ENCODE measurements around the gene TMEM17.

Gene TMEM17

DNA sequence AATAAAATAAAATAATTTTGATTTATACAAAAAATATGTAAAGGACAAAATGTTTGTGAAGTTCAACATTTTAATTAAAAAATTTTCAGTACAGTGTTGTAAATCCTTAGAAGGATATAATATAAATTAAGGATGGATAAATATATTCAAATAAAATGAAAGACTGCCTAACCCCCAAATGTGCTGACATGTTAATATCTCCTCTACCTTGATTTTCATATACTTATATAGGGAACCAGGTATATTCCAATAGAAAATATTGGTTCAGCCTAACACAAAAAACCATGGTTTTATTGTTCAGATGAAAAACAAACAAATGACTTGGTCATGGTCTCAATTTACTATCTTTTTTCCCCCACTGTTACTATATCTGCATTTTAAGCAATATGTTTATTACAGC is 7.3 kb downstream of the TMEM17 start:
- no peak overlapping the region for H3K4me3 ChIP-seq (ENCODE audit: low read length)
- TF ChIP-seq ZNF274 (IDR thresholded peaks at IDR 0.05; ENCODE audit: low read depth, low read length): no peak

DNA sequence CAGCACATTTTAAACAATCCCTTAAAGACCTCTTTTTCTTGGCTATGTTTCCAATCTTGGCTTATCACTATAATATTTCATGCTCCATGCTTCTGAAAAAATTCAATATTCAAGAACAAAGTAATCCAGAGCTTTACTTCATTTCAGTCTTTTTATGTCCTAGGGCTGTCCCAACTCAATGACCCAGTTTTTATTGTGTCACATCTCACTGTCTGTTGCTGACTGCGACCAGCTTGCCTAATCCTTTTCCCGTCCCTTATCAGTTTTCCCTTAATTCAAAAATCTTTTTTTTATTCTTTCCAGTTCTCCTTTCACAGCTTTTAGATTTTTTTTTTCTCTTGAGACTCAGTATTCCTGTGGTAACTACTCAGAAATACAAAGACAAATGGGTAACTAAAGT is 10.2 kb downstream of the TMEM17 start:
- TF ChIP-seq ZNF274 (IDR thresholded peaks at IDR 0.05; ENCODE audit: low read depth, low read length): no peak
- H3K4me3 ChIP-seq (ENCODE audit: low read length): no peak overlapping the region

- no peak overlapping the region for H3K4me3 ChIP-seq (ENCODE audit: low read length)
- TF ChIP-seq ZNF274 (IDR thresholded peaks at IDR 0.05; ENCODE audit: low read depth, low read length): no peak
These were observed 13.9 kb downstream of the TMEM17 start for GRCh38 chr2:62492048-62492447.

DNA sequence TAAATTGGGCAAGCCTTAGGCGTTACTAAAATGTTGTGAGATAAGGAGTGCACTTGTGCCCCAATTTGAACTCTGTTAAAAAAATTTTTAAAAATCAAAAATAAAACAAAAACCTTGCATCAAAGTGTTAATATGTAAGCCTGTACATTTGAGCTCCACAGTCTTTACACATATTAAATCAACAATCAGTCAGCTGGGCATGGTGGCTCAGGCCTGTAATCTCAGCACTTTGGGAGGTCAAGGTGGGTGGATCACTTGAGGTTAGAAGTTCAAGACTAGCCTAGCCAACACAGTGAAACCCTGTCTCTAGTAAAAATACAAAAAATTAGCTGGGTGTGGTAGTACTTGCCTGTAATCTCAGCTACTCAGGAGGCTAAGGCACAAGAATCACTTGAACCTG is 16.3 kb downstream of the TMEM17 start:
- H3K4me3 ChIP-seq (ENCODE audit: low read length): no peak overlapping the region
- no peak for TF ChIP-seq ZNF274 (IDR thresholded peaks at IDR 0.05; ENCODE audit: low read depth, low read length)

DNA sequence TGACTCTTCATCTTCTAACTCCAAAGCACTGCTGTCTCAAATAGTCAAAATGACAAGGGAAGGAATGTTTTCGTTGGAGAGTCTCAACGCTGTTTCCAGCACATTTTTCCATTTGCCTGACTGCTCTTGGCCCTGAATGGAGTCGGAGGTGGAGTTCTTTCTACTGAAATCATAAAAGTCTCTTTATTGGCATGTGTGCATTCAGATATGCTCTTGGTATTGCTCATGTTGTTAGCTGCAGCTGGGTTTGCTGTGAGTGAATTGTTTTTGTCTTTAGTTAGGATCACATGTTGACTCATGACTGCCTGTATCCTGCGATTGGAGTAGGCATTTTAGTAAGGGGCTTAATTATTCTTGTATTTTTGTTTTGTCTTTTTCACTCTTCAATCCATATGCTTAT is 16.8 kb downstream of the TMEM17 start:
- no peak for TF ChIP-seq ZNF274 (IDR thresholded peaks at IDR 0.05; ENCODE audit: low read depth, low read length)
- H3K4me3 ChIP-seq (ENCODE audit: low read length): no peak overlapping the region

DNA sequence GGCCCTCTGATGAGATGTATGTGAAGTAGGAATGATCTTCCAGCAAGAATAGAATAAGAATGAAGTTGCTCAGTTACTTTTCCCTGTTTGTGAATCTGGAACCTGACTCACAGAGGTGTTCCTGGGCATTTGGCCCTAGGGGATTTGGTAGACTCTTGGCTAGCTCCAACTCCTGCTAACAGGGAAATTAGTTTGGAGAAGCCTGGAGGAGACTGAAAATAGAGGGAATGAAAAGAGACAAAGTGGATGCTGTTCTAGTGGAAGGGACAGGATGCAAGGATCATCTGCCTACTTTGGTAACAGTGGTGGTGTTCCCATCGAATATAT is 19.6 kb downstream of the TMEM17 start:
- TF ChIP-seq ZNF274 (IDR thresholded peaks at IDR 0.05; ENCODE audit: low read depth, low read length): no peak
- H3K4me3 ChIP-seq (ENCODE audit: low read length): no peak overlapping the region

GRCh38 chr2:62485761-62486438 is 20.1 kb downstream of the TMEM17 start:
- TF ChIP-seq ZNF274 (IDR thresholded peaks at IDR 0.05; ENCODE audit: low read depth, low read length): no peak
- H3K4me3 ChIP-seq (ENCODE audit: low read length): no peak overlapping the region

DNA sequence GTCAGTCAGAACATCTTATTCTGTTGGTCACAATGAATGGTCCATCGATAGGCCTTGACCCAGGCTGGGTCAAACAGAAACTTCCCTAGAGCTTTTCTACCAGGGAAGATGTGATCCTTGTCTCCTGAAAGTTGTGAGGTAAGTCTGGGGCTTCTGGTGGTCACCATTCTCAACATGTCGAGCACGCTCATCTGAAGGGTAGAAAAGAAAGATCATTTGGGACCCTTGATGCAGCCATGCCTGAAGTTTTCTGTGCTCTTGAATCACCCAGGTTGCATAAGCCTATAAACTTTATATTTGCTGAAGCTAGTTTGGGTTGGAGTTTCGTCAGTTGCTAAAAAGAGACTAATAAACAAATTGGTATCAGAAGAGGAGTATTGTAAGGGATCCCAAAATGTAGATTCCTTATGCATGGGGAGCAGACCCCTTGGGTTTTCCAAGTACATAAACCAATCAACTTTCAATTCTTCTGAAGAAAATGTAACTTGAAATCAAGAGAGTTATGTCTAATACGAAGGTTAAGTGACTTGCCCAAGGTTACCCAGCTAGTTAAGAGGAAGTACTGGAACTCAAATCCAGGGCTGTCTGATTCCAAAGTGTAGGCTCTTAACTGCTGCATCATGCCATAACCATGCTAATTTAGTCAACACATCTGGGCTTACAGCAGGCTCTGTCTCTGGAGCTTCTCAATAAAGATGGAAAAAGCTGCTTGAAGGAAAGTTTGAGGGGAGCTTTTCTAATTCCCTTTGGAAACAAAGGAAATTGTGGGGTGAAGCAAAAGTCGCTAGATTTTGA is 23.2 kb downstream of the TMEM17 start:
- H3K4me3 ChIP-seq (ENCODE audit: low read length): no peak overlapping the region
- TF ChIP-seq ZNF274 (IDR thresholded peaks at IDR 0.05; ENCODE audit: low read depth, low read length): no peak

DNA sequence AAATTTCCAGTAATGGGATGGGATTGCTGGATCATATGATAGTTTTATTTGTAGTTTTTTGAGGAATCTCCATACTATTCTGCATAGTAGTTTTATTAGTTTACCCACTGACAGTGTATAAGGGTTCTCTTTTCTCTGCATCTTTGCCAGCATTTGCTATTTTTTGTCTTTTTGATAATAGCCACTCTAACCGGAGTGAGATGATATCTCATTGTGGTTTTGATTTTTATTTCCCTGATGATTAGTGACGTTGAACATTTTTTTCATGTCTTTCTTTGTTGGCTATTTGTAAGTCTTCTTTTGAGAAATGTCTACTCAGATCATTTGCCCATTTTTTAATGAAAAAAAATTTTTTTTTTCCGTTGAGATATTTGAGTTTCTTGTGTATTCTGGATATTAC is 26.1 kb downstream of the TMEM17 start:
- H3K4me3 ChIP-seq (ENCODE audit: low read length): no peak overlapping the region
- TF ChIP-seq ZNF274 (IDR thresholded peaks at IDR 0.05; ENCODE audit: low read depth, low read length): no peak

DNA sequence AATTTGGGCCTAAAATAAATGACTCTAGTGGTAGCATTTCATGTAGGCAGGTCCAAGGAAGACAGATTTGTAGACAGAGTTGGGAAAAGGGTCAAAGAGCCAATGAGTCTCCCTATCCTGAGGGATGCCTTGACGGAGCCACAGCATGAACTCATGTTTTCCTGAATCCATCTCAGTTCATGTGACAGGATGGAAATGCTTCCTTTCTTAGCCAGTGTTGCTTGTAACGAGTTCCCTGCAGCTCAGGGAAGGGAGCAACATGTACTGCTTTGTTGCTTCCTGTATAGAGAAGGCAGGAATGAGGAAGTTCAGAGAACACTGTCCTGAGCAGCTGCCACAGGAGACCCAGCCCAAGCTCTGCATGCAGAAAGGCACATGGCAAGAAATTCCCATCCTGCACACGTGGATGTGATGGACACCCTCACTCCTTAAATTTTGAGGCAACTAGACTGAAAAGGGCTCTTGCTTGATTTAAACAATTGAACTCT is 27.9 kb downstream of the TMEM17 start:
- no peak for TF ChIP-seq ZNF274 (IDR thresholded peaks at IDR 0.05; ENCODE audit: low read depth, low read length)
- H3K4me3 ChIP-seq (ENCODE audit: low read length): no peak overlapping the region

DNA sequence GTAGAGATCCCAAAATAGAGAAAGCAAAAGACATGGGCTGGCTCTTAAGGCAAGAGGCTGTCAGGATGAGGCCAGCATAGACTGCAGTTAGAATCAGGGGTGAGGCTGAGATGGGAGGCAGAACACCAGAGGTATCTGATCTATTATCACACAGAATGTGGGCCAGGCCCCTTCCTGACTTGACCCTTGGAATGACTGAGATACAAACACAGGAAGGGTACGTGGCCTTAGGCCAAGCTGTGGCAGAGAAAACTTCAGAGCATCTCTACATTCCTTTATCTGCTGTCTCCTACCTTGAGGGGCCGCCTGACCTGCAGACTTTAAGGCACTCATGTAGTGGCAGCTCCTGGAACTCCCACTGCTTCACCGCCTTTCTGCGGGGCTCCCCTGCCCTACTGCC is 28.4 kb downstream of the TMEM17 start:
- no peak for TF ChIP-seq ZNF274 (IDR thresholded peaks at IDR 0.05; ENCODE audit: low read depth, low read length)
- no peak overlapping the region for H3K4me3 ChIP-seq (ENCODE audit: low read length)

DNA sequence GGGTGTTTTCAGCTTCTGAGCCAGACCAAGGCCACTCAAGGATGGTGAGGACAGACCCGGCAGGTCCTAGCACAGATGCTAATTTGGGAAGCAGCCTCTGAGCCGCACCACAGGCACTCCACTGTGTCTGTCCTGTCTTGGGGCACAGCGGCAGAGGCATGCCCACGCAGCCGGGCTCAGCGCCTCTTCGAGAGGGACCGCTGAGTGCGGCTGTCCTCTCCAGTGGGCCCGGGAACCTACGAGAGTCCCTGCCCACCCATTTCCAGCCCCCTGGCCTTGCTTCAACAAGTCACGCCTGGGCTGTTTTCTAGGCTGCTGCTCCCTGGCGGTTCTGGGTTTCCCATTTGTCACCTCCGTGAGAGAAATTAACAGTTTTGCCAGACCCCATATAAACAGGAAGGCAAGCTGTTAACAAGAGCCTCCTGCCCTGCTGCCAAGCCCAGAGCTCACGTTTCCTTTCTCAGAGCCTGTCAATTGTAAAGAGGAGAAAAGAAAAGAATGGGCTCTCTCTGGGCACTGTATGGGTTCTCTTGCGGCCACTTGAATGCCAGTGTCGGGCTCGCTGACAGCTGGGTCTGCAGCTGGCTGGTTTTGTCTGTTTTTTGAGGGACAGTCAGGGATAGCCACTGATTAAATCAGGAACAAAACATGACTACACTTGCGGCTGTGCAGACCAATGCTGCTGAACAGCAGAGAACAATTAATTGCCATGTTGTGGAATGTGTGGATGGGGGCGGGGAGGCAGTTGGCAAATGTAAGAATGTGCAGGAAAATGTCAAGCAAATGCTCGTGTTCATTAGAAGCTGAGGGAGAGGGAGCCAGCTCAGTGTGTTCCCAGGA is 30.6 kb downstream of the TMEM17 start:
- TF ChIP-seq ZNF274 (IDR thresholded peaks at IDR 0.05; ENCODE audit: low read depth, low read length): no peak

GRCh38 chr2:62474176-62474575 is 31.8 kb downstream of the TMEM17 start:
- no peak for TF ChIP-seq ZNF274 (IDR thresholded peaks at IDR 0.05; ENCODE audit: low read depth, low read length)
- no peak overlapping the region for H3K4me3 ChIP-seq (ENCODE audit: low read length)

More for the DNA sequence above, 30.6 kb downstream of the TMEM17 start:
- H3K4me3 ChIP-seq (ENCODE audit: low read length): no peak overlapping the region

- no peak for TF ChIP-seq ZNF274 (IDR thresholded peaks at IDR 0.05; ENCODE audit: low read depth, low read length)
These were observed 32.7 kb downstream of the TMEM17 start for GRCh38 chr2:62473246-62473827.

More at GRCh38 chr2:62473246-62473827, 32.7 kb downstream of the TMEM17 start:
- H3K4me3 ChIP-seq (ENCODE audit: low read length): no peak overlapping the region
